ENCODE data around the gene TAOK3.
"Not testable (repeated sequence)": the region's sequence is repeated elsewhere in the genome, so short reads cannot be mapped to it uniquely, and the experiment has no call there.

The TAOK3 gene

DNA sequence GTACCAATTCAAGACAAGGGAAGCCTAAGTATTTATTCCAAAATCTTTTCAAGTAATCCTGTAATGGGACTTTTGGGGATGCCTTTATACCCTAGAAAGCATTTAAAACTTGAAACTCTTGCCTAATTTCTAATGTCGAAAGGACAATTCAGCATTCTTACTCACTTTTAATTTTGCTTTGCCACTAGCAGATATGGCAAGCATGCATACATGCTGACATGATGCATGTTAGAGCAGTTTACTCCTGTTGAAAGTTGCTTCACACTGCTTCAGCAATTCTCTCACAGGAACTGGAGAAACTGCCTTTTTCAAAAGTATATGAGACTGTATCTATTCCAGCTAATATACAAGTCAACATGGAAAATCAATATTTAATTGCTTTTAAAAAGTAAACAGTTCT lies 79.9 kb downstream of the TAOK3 start:
- DNase-seq (ENCODE audit: low read depth) = no peak

DNA sequence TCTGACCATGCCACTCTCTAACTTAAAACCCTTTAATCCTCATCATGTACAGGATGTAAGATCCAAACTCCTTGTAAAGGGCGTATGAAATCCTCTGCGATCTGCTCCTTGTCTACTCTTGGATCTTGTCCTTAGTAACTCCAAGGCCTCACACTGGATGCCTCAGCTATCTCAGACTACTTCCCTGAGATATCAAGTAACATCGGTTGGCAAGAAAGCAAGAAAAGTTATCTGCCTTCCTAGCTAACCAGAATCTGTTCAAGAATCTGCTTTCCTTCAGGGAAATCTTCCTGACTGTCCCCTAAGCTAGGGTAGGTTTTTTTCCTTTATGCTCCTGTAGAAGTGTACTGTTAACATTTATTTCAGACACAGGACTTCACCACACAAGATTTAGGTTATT lies 82.6 kb downstream of the TAOK3 start:
- DNase-seq (ENCODE audit: low read depth) = no peak

DNA sequence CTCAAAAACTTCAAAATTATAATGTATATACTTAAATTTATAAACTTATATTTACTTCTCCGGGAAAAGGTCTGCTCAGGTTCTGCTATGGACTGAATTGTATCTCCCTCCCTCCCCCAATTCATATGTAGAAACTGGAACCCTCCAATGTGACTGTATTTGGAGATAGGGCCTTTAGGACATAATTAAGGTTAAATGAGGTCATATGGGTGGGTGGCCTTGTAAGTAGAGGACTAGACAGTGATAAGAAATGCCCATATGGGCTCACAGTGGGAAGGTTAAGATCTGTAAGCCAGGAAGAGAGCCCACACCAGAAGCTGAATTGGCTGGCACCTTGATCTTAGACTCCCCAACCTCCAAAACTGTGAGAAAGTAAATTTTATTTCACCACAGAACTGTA lies 84.5 kb downstream of the TAOK3 start:
- no peak for DNase-seq (ENCODE audit: low read depth)

DNA sequence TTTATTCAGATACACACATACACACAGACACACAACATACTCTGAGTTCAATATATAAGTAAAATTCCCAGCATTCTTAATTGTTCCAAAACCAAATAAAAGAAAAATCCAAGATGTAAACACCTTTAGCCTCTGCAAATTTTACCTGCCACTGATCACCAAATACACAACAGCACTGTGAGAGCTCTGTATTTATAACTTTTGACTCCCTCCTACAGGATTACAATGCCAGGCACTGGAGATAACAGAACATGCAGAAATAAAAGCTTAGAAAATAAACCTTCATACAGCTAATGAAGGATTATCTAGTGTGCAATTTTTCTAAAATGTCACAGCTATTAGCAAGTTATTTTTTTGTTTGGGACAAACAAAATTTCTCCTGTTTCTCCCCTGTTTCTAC lies 85.0 kb downstream of the TAOK3 start:
- DNase-seq (ENCODE audit: low read depth) = no peak

DNA sequence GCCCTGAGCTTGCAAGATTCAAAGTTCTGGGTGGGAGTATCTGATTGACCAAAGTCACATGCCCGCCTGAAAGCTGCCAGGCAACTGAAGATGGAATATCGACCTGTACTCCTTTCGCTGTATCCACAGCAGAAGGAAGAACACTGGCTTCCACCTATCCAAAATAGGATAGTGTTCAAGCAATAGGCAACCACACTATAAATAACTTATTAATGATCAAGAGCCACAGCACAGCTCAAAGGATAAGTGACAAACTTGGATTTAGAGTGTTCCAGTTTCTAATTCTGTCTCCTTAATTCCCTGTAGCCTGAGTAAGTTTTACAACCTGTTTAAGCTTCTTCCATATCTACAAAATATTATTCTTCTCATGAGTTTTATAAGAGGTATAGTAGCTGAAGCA lies 89.9 kb downstream of the TAOK3 start:
- DNase-seq (ENCODE audit: low read depth) = no peak

DNA sequence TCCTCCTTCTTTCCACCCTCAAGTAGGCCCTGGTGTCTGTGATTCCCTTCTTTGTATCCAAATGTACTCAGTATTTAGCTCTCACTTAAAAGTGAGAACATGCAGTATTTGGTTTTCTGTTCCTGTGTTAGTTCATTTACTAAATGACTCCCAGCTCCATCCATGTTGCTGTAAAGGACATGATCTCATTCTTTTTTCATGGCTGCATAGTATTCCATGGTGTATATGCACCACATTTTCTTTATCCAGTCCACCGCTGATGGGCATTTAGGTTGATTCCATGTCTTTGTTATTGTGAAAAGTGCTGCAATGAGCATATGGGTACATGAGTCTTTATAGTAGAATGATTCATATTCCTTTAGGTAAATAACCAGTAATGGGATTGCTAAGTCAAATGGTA lies 94.4 kb downstream of the TAOK3 start:
- DNase-seq (ENCODE audit: low read depth) = not testable (repeated sequence)

DNA sequence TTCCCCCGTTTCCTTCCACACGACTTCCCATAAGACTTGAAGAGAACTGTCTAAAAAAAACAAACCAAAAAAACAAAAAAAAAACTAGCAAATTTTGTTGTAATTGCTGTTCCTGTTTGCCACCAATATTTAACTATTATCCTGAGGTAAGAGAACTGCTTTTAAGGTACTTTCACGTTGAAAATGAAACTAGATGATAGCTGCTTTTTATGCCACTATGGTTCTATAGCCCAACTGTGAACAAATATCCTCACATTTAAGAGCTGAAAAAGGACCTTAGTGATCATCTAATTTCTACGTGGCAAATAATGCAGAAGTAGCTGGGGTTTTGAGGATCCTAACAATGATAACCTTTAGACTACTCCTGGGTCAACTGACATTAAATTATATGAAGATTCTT lies 98.6 kb downstream of the TAOK3 start:
- no peak for DNase-seq (ENCODE audit: low read depth)

DNA sequence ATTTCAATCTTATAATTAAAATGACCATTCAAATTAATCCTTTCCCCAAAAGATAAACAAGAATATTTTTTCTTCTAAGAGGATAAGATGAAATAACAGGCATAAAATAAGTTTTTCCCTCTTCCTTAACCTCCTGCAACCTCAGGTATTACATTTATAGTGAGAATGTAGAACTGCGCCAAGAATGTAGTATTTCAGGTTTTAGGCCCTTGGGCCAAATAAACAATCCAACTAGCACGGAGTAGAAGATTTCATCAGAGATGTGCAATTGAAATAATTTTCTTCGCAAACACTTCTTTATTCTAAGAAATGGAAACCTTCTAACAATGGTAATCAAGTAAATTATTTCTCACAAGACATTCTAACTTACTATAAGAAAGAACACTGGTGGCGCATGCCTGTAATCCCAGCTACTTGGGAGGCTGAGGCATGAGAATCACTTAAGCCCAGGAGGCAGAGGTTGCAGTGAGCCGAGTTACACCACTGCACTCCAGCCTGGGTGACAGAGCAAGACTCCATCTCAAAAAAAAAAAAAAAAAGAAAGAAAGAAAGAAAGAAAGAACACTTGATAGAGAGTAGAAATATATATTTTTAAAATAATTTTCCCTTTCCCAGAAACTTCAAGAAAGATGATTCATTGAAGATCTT lies 100.8 kb downstream of the TAOK3 start:
- DNase-seq (ENCODE audit: low read depth) = no peak

DNA sequence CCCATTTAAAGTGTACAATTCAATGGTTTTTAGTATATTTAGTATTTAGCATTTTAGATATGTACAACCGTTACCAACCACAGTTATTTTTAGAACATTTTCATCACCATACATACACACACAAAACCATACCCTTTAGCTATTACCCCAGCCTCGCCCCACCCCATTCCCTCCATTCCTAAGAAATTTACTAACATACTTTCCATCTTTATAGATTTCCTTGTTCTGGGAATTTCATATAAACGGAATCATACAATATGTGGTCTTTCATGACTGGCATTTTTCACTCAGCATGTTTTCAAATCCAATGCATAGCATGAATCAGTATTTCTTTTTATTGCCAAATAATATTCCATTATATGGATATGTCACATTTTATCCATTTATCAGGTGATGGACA lies 101.5 kb downstream of the TAOK3 start:
- no peak for DNase-seq (ENCODE audit: low read depth)

DNA sequence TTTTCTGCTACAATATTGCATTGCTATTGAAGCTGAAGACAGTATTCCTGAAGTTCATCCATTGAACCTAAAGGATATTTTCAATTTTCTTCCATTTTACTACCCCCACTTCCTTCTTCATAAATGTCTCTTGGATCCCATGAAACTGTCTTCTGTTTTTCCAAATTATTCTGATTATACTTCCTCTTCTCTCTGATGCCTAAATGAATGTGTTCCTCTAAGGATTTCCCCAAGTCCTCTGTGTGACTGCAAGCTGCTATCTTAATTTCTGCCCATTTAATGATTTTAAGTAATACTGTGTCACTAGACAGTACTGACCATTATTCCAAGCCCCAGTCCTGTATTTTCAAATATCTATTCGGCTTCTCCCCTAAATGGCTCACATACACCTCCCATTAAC lies 102.9 kb downstream of the TAOK3 start:
- DNase-seq (ENCODE audit: low read depth) = no peak

DNA sequence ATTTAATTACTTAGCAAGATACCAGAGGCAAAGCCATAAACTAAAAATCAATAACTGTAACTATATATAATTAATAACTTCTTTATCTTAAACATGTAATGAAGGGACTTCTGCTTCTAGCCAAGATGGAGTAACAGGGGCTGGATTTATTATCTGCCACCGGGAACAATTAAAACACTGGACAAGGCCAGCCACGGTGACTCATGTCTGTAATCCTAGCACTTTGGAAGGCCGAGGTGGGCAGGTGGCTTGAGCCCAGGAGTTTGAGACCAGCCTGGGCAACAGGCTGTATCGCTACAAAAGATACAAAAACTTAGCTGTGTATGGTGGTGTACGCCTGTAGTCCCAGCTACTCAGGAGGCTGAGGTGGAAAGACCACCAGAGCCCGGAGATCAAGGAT lies 113.6 kb downstream of the TAOK3 start:
- no peak for DNase-seq (ENCODE audit: low read depth)

DNA sequence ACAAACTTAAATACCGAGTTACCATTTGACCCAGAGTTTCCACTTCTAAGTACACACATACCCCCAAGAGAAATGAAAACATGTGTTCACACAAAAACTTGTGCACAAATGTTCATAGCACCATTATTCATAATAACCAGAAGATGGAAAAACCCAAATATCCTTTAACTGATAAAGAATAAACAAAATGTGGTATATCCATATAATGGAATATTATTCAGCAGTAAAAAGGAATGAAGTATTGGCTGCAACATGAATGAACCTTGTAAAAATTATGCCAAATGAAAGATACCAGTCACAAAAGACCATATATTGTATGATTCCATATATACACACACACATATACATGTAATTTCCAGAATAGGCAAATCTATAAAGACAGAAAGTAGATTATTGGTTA lies 116.4 kb downstream of the TAOK3 start:
- DNase-seq (ENCODE audit: low read depth) = no peak

DNA sequence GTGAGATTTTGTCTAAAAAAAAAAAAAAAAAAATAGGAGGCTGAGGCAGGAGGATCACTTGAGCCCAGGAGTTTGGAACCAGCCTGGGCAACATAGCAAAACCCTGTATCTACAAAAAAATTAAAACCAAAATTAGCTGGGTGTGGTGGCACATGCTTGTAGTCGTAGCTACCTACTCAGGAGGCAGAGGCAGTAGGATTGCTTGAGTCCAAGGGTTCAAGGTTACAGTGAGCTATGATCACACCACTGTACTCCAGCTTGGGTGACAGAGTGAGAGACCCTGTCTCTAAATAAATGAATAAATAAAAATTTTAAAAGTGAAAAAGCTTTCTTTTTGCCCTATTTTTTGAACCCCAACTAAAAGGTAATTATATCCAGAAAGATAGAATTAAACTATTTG lies 123.2 kb downstream of the TAOK3 start:
- no peak for DNase-seq (ENCODE audit: low read depth)

DNA sequence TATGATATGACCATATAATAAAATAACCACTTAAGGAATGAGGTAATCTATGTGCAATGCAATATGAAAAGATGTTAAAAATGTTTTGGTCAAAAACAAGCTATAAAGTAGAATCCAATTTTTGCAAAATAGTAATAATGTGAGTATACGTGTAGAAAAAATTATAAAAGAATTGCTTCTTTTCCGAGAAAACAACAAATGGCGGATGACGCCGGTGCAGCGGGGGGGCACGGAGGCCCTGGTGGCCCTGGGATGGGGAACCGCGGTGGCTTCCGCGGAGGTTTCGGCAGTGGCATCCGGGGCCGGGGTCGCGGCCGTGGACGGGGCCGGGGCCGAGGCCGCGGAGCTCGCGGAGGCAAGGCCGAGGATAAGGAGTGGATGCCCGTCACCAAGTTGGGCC lies 126.8 kb downstream of the TAOK3 start:
- not testable (repeated sequence) for DNase-seq (ENCODE audit: low read depth)

DNA sequence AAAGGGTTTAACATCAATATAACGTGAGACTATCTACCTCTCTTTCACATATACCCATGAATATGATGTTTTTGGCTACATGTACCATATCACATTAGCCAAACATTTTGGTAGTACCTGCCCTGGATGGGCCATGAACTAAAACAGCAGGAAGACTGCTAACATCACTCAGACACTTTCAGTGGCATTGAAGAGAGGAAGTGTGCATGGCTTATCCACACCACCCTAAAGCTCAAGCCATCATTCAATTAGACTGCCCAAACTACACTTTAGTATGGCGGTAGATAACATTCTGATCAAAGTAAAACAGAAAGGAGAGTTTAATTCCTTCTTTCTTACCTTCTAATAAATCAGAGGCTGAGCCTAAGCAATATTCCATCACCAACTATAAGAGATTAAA lies 133.8 kb downstream of the TAOK3 start:
- DNase-seq (ENCODE audit: low read depth) = no peak

DNA sequence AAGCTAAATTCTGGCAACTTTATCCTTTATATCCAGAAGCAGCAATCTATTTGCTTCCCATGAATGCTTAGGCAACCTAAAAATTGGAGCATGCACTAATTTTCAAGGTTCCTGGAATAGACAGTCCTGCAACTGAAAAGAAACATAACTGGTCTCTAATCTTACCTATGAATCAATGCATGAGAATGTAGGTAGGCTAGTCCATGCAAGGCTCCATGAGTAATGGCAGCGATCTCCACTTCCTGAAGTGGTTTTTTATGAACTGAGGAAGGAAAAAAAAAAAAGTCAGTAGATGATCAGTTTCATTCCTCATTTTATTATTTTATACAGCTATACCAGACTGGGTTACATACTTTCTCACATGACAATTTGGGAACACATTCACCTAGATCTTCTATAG lies 134.8 kb downstream of the TAOK3 start:
- no peak for DNase-seq (ENCODE audit: low read depth)

DNA sequence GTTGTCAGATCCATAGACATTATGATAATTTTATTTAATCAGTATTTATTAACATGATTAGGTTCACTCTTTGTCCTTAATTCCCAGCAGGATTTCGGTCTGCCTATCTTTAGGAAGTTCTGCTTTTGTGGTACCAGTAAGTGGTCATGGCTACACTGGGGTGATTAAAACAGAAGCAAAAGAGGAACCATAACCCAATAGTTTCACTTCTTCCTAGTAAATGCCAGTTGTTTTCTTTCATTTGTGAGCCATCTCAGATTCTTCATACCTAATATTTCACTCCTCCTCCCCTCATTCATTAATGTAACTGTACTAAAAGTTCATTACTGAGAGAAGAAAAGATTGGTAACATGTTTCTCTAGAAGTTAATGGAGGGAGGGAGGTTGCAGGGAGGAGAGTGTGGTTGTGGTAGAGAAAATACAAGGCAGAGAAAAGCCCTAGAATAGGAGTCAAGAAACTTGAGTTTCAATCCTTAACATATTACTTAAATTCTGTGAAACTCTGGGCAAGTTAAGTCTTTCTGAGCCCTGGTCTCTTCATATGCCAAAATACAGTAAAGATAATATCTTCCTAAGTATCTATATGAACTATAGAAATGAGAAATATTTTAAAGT lies 135.5 kb downstream of the TAOK3 start:
- DNase-seq (ENCODE audit: low read depth) = no peak

DNA sequence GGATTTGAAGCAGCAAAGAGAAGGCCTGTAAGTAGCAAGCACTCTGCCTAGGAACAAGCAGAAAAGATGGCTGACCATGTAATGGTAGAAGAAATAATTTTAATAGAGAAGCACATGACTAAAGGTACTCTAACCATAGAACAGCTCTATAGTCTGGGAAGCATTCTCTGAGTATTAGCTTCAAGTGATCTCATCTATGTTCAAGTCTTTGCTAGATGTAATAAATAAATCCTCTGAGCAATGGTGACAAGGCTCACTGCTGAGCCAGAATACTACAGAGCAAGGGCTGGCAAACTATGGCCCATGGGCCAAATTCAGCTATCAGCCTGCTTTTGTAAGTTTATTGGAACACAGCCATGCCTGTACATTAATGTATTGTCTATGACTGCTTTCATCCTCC lies 152.0 kb downstream of the TAOK3 start:
- no peak for DNase-seq (ENCODE audit: low read depth)

DNA sequence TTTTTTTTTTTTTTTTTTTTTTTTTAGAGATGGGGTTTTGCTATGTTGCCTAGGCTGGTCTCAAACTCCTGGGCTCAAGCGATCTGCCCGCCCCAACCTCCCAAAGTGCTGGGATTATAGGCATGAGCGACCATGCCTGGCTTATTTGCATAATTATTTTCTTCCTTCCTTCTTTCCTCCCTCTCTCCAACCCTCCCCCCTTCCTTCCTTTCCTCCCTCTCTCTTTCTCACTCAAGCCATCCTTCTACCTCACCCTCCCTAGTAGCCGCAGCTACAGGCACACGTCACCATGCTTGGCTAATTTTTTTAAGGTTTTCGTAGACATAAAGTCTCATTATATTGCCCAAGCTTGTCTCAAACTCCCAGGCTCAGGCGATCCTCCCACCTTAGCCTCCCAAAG lies 152.9 kb downstream of the TAOK3 start:
- DNase-seq (ENCODE audit: low read depth) = no peak

DNA sequence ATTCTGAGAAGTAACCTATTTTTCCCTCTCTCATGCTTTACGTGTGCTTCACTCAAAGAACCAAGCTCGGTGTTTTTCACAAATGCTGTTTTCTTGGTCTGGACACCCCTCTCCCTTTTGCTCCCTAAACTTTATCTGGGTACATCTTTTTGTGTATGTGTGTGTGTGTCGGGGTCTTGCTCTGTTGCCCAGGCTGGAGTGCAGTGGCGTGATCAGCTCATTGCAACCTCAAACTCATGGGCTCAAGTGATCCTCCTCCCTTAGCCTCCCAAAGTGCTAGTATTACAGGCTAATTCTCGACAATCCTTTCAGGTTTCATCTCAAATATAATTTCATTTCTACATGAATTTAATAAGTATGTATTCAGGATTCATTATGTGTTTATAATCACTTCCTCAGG lies 153.6 kb downstream of the TAOK3 start:
- DNase-seq (ENCODE audit: low read depth) = no peak

DNA sequence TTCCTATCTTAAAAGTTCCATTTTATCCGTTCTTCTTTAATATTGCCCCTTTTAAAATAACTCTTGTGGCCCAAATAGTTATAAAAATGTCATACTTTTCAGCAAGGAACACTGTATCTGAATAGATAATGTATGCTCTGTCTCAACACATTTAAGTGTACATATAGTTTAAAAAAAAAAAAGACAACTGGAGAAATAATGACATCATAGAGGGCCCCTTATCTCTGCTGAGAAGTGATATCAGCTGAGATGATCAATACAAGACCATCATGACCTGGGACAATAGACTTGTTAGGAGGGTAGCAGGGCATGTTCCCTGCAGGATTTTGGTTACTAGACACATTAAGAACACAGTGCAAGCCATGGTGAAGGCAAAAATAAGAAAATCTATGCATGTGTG lies 159.3 kb downstream of the TAOK3 start:
- DNase-seq (ENCODE audit: low read depth) = no peak

DNA sequence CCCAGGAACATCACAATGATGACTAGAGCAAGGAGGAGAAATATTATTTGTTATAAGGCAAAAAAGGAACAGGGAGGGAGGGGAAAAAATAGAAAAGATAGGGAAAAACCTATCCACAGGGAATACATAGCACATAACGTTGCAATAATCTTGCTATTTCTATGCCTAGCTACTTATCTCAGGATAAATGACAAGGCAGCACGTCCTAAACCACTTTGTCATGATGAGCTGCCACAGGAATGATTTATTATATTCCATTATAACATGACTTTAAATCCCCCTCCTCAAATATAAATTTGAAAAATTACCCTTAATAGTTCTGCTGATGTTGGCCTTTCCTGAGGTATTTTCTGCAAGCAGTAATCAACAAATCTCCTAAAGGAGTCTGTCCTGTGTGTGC lies 160.1 kb downstream of the TAOK3 start:
- no peak for DNase-seq (ENCODE audit: low read depth)

DNA sequence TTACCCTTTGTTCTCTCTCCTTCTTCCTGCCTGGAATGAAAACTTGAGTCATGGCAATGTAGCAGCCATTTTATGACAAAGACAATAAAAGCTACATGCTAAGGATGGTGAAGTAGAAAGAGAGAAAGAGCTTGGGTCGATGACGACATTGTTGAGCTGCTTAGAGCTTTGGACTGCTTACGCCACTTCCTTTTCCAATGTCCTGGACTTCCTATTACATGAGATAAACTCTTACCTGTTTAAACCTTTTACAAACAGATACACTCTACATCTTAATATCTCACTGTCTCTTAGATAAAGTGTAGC lies 166.6 kb downstream of the TAOK3 start:
- no peak for DNase-seq (ENCODE audit: low read depth)

DNA sequence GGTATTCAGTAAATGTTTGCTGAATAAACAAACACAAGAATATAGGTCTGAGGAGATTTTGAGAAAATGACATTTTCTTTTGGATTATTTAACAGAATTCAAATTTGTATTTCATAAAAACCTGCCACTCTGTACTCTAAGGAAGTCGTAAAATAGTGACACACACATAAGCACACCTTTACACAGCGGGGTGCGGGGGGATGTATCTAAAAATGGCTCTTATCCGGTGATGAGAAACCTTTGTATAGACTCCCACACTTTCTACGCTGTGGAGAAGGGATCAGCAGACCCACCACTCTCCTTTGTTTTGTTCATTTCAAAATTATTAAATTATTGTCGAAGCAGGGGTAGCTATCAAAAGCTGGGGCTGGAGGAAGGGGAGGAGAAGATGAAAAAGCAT lies 178.7 kb downstream of the TAOK3 start:
- no peak for DNase-seq (ENCODE audit: low read depth)

DNA sequence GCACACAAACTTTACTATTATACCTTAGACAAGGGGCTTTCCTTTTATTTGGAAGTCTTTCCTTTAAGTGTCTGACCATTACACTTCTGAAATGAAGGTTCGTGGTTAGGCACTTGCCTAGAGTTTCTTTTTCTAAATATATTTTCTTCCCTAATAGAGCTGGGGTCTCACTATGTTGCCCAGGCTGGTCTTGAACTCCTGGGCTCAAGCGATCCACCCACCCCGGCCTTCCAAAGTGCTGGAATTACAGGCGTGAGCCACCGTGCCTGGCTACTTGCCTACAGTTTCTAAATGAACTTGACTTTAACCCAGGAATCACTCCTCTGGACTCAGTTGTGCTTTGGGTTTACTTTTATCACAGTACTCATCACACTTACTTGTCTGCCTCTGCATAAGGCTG lies 179.2 kb downstream of the TAOK3 start:
- no peak for DNase-seq (ENCODE audit: low read depth)

Data from stimulated activated CD8-positive, alpha-beta memory T cell treated with anti-CD3 and anti-CD28 coated beads, Interleukin-15, amount 100 ng/mL, for 1 hour (primary cell).